ENCODE results near the gene OR6C4. TPM values are rescaled to one million over a fixed set of nuclear protein-coding genes. Genes with fewer than 3 reads are reported as not detected.
"Not testable (repeated sequence)": the region's sequence is repeated elsewhere in the genome, so short reads cannot be mapped to it uniquely, and the experiment has no call there.

The OR6C4 gene
- total RNA-seq (2014; rRNA removed; shearing (Covaris generic)), result not detected in 2 replicates

DNA sequence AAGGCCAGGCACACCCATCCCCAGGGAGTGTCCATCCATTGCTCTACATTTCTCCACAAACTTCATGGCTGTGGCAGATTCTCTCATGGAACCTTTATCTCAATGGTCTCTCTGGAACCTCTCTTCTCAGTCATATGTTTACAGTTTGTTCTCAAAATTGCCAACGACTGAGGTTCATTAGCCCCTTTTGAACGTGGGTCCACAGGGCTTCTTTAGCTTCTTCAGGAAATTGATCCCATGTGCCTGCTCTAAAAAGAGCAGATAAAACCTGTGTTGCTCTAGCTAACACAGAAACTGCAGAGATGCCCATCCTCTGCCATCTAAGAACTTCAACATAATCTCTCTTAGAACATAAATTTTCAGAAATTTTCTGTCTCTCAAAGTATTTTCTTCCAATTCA lies at the start of gene OR6C4:
OR6C4 (plus strand) TSS at position 301 of the 400 bp plus-strand sequence. CDS start 1,625 bp downstream, outside the sequence.
- no peak for DNase-seq (ENCODE audit: low read depth)

DNA sequence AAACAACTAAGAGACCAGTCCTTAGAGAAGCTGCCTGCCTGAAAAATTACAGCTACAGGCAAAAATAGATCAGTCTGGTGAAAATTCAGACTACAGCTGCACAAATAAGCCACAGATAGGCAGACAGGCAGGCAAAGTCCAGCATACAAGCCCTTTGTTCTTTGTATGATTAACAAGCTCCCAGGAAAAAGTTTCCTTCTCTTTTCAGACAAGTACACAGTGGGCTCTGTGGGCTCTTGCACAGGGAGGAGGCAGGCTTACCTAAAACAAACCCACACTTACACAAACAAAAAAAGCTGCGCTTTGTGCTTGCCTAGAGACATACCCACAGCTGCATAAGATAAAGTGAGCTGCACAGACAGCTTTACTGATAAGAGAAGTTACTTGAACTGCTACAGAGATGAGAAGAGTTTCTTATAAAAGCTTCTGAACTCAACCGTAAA lies 49.6 kb upstream of the OR6C4 start:
- DNase-seq (ENCODE audit: low read depth), result no peak

GRCh38 chr12:55501601-55502000 lies 47.8 kb upstream of the OR6C4 start:
- no peak for DNase-seq (ENCODE audit: low read depth)

DNA sequence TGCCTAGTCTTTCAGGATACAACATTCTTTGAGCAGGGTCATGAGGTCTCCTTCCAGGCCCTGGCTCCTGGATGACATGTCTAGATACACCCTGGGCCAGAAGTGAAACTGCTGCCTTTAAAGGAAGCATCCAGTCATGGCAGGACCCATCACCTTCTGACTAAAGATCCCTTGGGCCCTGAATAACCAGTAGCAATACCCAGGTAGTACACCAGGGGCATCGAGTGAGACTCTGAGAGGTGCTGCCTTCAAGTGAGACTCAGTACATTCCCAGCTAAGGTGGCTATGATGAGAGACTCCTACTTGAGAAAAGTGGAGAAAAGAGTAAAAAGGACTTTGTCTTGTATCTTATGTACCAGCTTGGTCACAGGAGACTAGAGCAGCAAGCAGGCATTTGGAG lies 33.7 kb upstream of the OR6C4 start:
- DNase-seq (ENCODE audit: low read depth), result no peak

DNA sequence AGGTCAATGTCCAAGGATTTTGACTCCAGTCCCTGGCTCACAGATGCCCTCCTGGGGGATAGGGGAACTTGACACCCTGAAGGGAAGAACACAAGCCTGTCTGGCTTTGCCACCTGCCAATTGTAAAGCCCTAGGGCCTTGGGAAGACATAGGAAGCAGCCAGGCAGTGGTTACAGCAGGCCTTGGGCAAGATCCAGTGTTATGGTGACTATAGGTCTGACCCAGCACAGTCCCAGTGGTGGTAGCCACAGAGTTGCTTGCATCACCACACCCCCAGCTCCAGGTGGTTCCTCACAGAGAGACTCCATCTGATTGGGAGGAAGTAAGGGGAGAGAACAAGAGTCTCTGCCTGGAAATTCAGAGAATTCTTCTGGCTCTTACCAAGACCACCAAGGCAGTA lies 33.0 kb upstream of the OR6C4 start:
- no peak for DNase-seq (ENCODE audit: low read depth)

- DNase-seq (ENCODE audit: low read depth), result not testable (repeated sequence)
Measured at GRCh38 chr12:55548235-55548634, 1.2 kb upstream of the OR6C4 start.

DNA sequence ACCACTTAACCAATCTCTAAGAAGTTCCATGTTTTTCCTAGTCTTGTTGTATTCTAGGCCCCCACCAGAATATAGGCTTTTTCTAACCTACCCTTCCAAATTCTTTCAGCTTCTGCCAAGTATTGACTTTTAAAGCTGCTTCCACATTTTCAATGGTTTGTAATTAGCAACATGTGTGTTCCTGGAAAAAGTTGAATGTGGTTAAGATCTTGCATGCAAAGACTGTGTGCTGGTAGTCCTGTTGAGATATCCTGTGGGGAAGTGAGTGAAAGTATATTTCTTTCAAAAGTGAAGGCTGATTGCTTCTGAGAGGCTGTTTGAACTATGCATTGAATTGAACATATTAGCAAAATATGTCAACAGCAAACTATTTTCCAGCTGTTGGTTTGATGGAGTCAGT lies 646 bp upstream of the OR6C4 start:
- DNase-seq (ENCODE audit: low read depth), result no peak

DNA sequence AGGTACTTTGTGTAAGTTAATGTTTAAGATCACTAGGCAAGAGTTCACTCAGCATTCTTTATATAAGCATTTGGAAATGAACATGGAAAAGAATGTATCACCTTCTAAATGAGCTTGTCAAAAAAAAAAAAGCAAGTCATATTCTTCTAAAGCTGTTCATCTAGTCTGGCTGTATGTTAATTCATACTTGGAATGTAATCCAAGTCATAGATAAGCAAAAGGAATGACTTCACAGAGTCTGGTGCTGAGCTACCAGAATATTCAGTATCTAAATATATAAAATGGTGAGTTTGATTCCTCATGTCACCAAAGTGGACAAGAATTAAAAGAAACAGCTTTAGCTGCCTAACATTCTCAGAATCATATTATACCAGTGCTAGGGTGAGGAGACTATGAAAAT lies 4.9 kb downstream of the OR6C4 start:
- no peak for DNase-seq (ENCODE audit: low read depth)

GRCh38 chr12:55570060-55570459 lies 20.7 kb downstream of the OR6C4 start:
- DNase-seq (ENCODE audit: low read depth), result not testable (repeated sequence)

DNA sequence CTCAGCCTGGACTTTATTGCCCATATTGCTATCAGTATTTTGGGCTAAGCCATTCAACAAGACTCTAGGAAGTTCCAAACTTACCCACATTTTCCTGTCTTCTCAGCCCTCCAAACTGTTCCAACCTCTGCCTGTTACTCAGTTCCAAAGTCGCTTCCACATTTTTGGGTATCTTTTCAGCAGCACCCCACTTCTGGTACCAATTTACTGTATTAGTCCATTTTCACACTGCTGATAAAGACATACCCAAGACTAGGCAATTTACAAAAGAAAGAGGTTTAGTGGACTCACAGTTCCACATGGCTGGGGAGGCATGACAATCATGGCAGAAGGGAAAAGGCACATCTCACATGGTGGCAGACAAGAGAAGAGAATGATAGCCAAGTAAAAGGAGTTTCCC lies 21.3 kb downstream of the OR6C4 start:
- not testable (repeated sequence) for DNase-seq (ENCODE audit: low read depth)

- DNase-seq (ENCODE audit: low read depth), result no peak
Measured at GRCh38 chr12:55572168-55572567, 22.8 kb downstream of the OR6C4 start, which contains the start of gene OR2AP1. TSS of gene OR2AP1 (plus strand) at chr12:55572468. CDS start at chr12:55574415, 1,947 bp downstream.

GRCh38 chr12:55582066-55582465 lies 32.7 kb downstream of the OR6C4 start:
- no peak for DNase-seq (ENCODE audit: low read depth)

DNA sequence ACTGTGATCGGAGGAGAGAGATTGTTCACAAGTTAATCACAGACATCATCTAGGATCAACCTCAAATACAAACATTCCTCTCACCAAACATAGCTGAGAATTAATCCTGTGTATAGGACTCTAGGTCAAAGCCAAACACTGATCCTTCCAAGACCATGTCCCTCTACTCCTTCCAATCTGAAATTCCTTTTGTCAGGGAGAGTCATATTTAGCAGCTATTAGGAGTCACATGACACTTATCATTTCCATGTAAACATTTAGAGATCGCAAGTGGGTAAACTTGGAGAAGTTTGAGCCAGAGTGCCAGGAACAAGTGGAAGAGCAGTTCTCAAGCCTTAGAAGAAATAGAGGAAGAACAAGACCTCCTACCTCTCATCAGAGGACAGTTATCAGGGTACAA lies 36.4 kb downstream of the OR6C4 start:
- no peak for DNase-seq (ENCODE audit: low read depth)

DNA sequence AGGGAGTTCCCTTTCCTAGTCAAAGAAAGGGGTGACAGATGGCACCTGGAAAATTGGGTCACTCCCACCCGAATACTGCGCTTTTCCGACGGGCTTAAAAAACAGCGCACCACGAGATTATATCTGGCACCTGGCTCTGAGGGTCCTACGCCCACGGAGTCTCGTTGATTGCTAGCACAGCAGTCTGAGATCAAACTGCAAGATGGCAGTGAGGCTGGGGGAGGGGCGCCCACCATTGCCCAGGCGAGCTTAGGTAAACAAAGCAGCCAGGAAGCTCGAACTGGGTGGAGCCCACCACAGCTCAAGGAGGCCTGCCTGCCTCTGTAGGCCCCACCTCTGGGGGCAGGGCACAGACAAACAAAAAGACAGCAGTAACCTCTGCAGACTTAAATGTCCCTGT lies 40.8 kb downstream of the OR6C4 start:
- DNase-seq (ENCODE audit: low read depth), result not testable (repeated sequence)

Other genes with a start within 250 kb of the OR6C4 start
- gene OR6C1, start 235.3 kb upstream of the OR6C4 start, total RNA-seq (2014; rRNA removed; shearing (Covaris generic)), result not detected in 2 replicates
- not detected in 2 replicates for gene OR6C3, start 218.9 kb upstream of the OR6C4 start, total RNA-seq (2014; rRNA removed; shearing (Covaris generic))
- not detected in 2 replicates for gene OR6C75, start 186.6 kb upstream of the OR6C4 start, total RNA-seq (2014; rRNA removed; shearing (Covaris generic))
- gene OR6C65, start 149.1 kb upstream of the OR6C4 start, total RNA-seq (2014; rRNA removed; shearing (Covaris generic)), result not detected in 2 replicates
- gene OR6C76, start 123.3 kb upstream of the OR6C4 start, total RNA-seq (2014; rRNA removed; shearing (Covaris generic)), result not detected in 2 replicates
- not detected in 2 replicates for gene OR6C2, start 105.5 kb upstream of the OR6C4 start, total RNA-seq (2014; rRNA removed; shearing (Covaris generic))
- not detected in 2 replicates for gene OR6C70, start 79.5 kb upstream of the OR6C4 start, total RNA-seq (2014; rRNA removed; shearing (Covaris generic))
- not detected in 2 replicates for gene OR6C68, start 57.2 kb upstream of the OR6C4 start, total RNA-seq (2014; rRNA removed; shearing (Covaris generic))
- gene OR2AP1, start 22.9 kb downstream of the OR6C4 start, total RNA-seq (2014; rRNA removed; shearing (Covaris generic)), result not detected in 2 replicates
- not detected in 2 replicates for gene OR10P1, start 87.3 kb downstream of the OR6C4 start, total RNA-seq (2014; rRNA removed; shearing (Covaris generic))
- 4.2 and 7.9 TPM in 2 replicates for gene ITGA7, start 158.3 kb downstream of the OR6C4 start, total RNA-seq (2014; rRNA removed; shearing (Covaris generic))
- gene BLOC1S1, start 166.4 kb downstream of the OR6C4 start, total RNA-seq (2014; rRNA removed; shearing (Covaris generic)), result 115 and 120 TPM in 2 replicates
- gene RDH5, start 170.8 kb downstream of the OR6C4 start, total RNA-seq (2014; rRNA removed; shearing (Covaris generic)), result 2.0 and 3.2 TPM in 2 replicates
- gene CD63, start 179.4 kb downstream of the OR6C4 start, total RNA-seq (2014; rRNA removed; shearing (Covaris generic)), result 1,074 and 1,218 TPM in 2 replicates
- 3.9 and 7.1 TPM in 2 replicates for gene GDF11, start 193.5 kb downstream of the OR6C4 start, total RNA-seq (2014; rRNA removed; shearing (Covaris generic))